ENCODE data around the gene ETHE1. TPM values are rescaled to one million over a fixed set of nuclear protein-coding genes. Genes with fewer than 3 reads are reported as not detected.

The ETHE1 gene
- total RNA-seq, 4 donors from 2014 or later, result 66.6 to 126 (median 98.5) TPM

DNA sequence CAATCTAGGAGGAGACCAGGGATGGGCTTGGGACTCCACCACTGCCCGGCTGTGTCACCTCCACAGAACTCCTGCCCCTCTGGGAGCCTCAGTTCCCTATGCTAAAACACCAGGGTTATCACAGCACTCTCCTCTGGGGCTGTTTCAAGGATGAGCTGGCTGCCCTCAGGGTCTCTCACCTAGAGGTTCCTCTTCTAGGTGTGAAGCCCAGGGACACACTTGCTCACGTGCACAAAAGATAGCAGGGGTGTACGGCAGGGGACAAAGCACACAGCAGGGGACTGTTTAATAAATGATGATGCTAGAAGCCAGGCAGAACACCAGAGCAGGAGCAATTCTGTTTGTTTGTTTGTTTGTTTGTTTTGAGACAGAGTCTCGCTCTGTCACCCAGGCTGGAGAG, 44.8 kb downstream of the ETHE1 start:
- no peak for DNase-seq
- H3K36me3 ChIP-seq, result peaks cover 0 to 88% (median 0%) of the 10 kb centered on the region in 3 donors
- H3K4me3 ChIP-seq, result no peak overlapping the region
- no peak for TF ChIP-seq POLR2A (IDR thresholded peaks at IDR 0.05)
- TF ChIP-seq, protein P1, sequence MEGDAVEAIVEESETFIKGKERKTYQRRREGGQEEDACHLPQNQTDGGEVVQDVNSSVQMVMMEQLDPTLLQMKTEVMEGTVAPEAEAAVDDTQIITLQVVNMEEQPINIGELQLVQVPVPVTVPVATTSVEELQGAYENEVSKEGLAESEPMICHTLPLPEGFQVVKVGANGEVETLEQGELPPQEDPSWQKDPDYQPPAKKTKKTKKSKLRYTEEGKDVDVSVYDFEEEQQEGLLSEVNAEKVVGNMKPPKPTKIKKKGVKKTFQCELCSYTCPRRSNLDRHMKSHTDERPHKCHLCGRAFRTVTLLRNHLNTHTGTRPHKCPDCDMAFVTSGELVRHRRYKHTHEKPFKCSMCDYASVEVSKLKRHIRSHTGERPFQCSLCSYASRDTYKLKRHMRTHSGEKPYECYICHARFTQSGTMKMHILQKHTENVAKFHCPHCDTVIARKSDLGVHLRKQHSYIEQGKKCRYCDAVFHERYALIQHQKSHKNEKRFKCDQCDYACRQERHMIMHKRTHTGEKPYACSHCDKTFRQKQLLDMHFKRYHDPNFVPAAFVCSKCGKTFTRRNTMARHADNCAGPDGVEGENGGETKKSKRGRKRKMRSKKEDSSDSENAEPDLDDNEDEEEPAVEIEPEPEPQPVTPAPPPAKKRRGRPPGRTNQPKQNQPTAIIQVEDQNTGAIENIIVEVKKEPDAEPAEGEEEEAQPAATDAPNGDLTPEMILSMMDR (IDR thresholded peaks at IDR 0.05), result no peak
- no peaks in the 10 kb centered on the region for H3K4me1 ChIP-seq
- no peaks in the 10 kb centered on the region for H3K9me3 ChIP-seq
- intact Hi-C loops (cut with DNase I), result no loop called here
- 66 to 90% methylated on average over 2 to 3 of the region's 4 CpGs for WGBS, 2 donors
- no peaks in the 10 kb centered on the region for H3K27me3 ChIP-seq
- H3K27ac ChIP-seq, result no peak overlapping the region

DNA sequence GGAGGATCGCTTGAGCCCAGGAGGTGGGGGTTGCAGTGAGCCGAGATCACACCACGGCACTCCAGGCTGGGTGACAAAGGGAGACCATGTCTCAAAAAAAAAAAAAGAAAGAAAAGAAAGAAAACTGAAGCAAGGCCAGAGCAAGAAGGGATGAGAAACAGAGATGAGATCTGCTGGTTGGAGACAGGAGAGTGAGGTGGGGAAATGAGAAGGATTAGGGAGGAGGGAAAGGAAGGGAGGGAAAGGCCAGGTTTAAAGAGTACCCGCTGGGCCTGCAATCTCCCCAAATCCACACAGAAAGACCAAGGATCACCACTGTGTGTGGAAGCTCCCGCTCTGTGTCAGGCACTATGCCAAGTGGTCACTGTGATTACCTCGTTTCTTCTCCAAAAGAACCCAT, 45.3 kb downstream of the ETHE1 start:
- no peak overlapping the region for H3K4me3 ChIP-seq
- TF ChIP-seq POLR2A (IDR thresholded peaks at IDR 0.05), result no peak
- TF ChIP-seq, protein P1 (IDR thresholded peaks at IDR 0.05), result no peak
- H3K27ac ChIP-seq, result no peak overlapping the region
- no peaks in the 10 kb centered on the region for H3K4me1 ChIP-seq
- H3K27me3 ChIP-seq, result no peaks in the 10 kb centered on the region
- WGBS, 2 donors, result 80 to 84% methylated on average over 6 of the region's 6 CpGs
- no peak for DNase-seq
- intact Hi-C loops (cut with DNase I), result no loop called here
- peaks cover 0 to 91% (median 0%) of the 10 kb centered on the region in 3 donors for H3K36me3 ChIP-seq
- H3K9me3 ChIP-seq, result no peaks in the 10 kb centered on the region

DNA sequence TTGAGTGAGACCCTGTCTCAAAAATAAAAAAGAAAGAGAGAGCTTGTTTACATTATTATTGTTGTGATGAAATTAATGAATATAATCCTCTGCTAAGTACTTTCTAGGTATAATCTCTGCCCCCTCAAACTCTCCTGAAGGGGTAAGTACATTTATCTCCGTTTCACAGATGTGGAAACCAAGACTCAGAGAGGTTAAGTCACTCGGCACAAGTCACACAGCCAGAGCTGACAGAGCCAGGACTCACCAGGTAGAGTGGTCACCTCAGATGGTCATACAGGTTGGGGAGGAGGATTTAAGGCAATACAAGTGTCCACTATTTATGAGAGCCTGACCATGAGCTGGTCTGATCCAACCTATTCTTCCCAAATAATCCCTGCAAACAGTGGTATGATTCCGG, 46.4 kb downstream of the ETHE1 start:
- H3K27ac ChIP-seq, result no peak overlapping the region
- intact Hi-C loops (cut with DNase I), result no loop called here
- H3K36me3 ChIP-seq, result peaks cover 0 to 89% (median 0%) of the 10 kb centered on the region in 3 donors
- no peak overlapping the region for H3K4me3 ChIP-seq
- DNase-seq, result no peak
- no peak for TF ChIP-seq POLR2A (IDR thresholded peaks at IDR 0.05)
- TF ChIP-seq, protein P1 (IDR thresholded peaks at IDR 0.05), result no peak
- H3K4me1 ChIP-seq, result peaks cover 0 to 7% (median 1%) of the 10 kb centered on the region in 3 donors
- H3K9me3 ChIP-seq, result no peaks in the 10 kb centered on the region
- 83 to 100% methylated on average over 2 to 3 of the region's 3 CpGs for WGBS, 2 donors
- H3K27me3 ChIP-seq, result no peaks in the 10 kb centered on the region

DNA sequence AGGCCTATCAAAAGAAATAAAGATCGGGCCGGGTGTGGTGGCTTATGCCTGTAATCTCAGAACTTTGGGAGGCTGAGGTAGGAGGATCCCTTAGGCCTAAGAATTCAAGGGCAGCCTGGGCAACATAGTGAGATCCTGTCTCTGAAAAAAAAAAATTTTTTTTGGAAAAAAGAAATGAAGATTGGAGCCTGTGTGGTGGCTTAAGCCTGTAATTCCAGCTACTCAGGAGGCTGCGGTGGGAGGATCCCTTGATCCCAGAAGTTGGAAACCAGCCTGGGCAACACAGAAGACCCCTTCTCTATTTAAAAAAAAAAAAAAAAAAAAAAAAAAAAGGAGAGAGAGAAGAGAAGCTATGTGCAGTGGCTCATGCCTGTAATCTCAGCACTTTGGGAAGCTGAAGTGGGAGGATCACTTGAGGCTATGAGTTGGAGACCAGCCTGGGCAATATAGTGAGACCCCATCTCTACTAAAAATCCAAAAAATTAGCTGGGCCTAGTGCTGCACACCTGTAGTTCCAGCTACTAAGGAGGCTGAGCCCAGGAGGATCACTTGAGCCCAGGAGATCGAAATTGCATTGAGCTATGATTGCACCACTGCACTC, 46.9 kb downstream of the ETHE1 start:
- Histone ChIP-seq H3K4me3 (no peak overlapping the region), H3K36me3 (peaks cover 0 to 88% (median 0%) of the 10 kb centered on the region in 3 donors), H3K4me1 (peaks cover 0 to 12% (median 3%) of the 10 kb centered on the region in 3 donors), H3K27ac (no peak overlapping the region), H3K27me3 (no peaks in the 10 kb centered on the region), H3K9me3 (no peaks in the 10 kb centered on the region)
- DNase-seq, result no peak
- 94 to 97% methylated on average over 2 to 4 of the region's 4 CpGs for WGBS, 2 donors
- intact Hi-C loops (cut with DNase I), result no loop called here
- no peak for TF ChIP-seq POLR2A (IDR thresholded peaks at IDR 0.05)

DNA sequence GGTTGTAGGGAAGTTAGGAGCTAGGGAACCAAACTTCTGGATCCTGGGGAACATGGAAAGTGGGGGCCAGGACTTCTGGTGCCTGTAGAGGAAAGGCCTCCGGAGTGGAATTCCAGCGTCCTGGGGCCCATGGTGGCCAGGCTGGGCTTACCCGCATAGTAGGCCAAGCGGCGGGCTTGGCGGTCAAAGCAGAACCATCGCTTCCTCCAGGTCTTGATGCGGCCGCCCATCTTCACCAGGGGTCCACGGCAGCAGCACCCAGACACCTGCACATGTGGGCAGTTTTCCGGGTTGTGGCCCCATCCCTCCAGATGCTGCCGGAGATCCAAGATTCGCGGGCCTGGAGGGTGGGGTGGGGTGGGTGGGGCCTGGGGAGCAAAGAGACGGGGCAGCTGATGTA, 47.8 kb downstream of the ETHE1 start:
- Histone ChIP-seq H3K27ac (no peak overlapping the region), H3K36me3 (peaks cover 0 to 83% (median 0%) of the 10 kb centered on the region in 3 donors), H3K27me3 (no peaks in the 10 kb centered on the region), H3K4me3 (no peak overlapping the region), H3K4me1 (peaks cover 0 to 20% (median 10%) of the 10 kb centered on the region in 3 donors), H3K9me3 (no peaks in the 10 kb centered on the region)
- no peak for DNase-seq
- TF ChIP-seq, protein P1 (IDR thresholded peaks at IDR 0.05), result no peak
- TF ChIP-seq POLR2A (IDR thresholded peaks at IDR 0.05), result no peak
- WGBS, 2 donors, result 80 to 94% methylated on average over 4 to 10 of the region's 15 CpGs
- intact Hi-C loops (cut with DNase I), result no loop called here
